ENCODE results near the gene TM4SF1.

TM4SF1 gene

DNA sequence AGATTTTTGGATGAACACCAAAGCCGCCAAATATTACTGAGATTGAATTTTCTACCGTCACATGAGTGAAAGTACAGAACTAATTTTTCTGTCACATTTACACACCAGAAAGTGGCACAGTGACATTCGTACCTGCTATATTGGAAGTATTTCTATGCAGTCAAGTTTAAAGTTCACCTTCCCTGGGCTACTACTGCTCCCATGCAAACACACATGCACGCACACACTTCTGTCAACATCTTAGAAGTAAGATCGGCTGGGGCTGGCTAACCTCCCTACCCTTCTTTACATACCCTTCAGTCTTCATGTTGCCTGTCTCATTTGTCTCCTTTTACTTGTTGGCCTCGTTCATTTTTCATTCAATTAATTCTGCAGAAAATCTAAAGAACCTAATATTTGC is 19.0 kb upstream of the TM4SF1 start:
- no peak overlapping the region for H3K4me3 ChIP-seq (ENCODE audit: low read length)
- TF ChIP-seq, protein P1, sequence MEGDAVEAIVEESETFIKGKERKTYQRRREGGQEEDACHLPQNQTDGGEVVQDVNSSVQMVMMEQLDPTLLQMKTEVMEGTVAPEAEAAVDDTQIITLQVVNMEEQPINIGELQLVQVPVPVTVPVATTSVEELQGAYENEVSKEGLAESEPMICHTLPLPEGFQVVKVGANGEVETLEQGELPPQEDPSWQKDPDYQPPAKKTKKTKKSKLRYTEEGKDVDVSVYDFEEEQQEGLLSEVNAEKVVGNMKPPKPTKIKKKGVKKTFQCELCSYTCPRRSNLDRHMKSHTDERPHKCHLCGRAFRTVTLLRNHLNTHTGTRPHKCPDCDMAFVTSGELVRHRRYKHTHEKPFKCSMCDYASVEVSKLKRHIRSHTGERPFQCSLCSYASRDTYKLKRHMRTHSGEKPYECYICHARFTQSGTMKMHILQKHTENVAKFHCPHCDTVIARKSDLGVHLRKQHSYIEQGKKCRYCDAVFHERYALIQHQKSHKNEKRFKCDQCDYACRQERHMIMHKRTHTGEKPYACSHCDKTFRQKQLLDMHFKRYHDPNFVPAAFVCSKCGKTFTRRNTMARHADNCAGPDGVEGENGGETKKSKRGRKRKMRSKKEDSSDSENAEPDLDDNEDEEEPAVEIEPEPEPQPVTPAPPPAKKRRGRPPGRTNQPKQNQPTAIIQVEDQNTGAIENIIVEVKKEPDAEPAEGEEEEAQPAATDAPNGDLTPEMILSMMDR (IDR thresholded peaks at IDR 0.05; ENCODE audit: insufficient read depth, low read depth, low read length, missing control alignments): no peak
- DNase-seq (ENCODE audit: low read depth): no peak

GRCh38 chr3:149395107-149396089 is 17.9 kb upstream of the TM4SF1 start:
- no peak overlapping the region for H3K4me3 ChIP-seq (ENCODE audit: low read length)
- peak; percentile 59 for DNase-seq (ENCODE audit: low read depth)
- TF ChIP-seq, protein P1 (IDR thresholded peaks at IDR 0.05; ENCODE audit: insufficient read depth, low read depth, low read length, missing control alignments): no peak

DNA sequence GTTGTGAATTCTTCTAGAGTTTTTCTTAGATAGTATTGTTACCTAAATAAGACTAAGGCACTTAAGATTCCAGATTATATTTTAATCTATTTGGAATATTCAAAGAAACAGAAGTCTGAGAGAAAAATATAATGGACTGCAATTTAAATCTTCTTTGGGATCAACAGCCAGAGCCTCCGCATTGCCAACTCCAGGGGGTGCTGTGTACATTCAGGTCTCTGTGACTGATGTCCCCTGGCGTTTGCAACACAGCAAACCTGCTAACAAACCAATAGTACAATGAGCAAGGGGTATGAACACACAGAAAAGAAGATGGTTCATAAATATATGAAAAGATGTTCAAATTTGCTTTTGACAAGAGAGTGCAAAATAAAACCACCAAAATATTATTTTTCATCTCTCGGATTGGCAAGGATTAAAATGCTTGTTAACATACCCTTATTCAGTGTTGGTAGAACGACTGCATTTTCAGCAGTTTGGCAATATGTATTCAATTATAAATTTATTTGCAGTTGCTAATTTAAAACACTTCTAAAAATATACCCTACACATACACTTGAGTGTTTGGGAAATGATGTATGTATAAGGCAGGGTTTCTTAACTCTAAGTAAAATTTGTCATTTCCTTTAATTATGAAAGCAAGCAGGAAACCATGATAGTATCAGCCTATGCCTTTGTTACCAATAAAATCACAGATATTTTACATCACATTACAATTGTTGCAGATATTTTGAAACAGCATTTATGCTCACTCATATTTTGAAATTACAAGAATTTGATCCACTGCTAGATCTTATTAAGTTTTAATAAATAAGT is 16.1 kb upstream of the TM4SF1 start:
- peak; percentile 86 for DNase-seq (ENCODE audit: low read depth)
- TF ChIP-seq, protein P1 (IDR thresholded peaks at IDR 0.05; ENCODE audit: insufficient read depth, low read depth, low read length, missing control alignments): peak; percentile 99
- no peak overlapping the region for H3K4me3 ChIP-seq (ENCODE audit: low read length)

- DNase-seq (ENCODE audit: low read depth): no peak
- H3K4me3 ChIP-seq (ENCODE audit: low read length): no peak overlapping the region
- TF ChIP-seq, protein P1 (IDR thresholded peaks at IDR 0.05; ENCODE audit: insufficient read depth, low read depth, low read length, missing control alignments): no peak
These were observed 14.5 kb upstream of the TM4SF1 start for GRCh38 chr3:149391960-149392359.

DNA sequence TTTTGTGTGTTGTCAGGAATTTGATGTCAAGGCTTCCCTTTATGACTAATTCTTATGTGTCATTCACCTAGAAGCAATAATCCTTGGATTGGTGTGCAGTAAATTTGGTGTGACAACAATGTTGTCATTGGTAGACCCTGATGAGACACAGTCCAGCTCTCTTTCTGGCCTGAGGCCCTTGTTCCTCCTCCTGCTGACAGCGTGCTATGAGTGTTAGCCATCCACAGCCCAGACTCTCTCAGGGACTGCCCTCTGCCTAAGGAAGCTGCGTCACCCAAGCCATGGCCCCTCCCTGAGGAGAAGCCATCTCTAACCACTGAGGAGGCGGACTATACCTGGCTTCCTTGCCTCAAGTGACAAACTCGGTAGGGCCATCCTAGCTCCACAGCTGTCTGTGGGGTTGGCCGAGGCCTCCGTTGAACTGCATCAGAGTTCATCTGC is 13.3 kb upstream of the TM4SF1 start:
- H3K4me3 ChIP-seq (ENCODE audit: low read length): no peak overlapping the region
- DNase-seq (ENCODE audit: low read depth): peak; percentile 94
- TF ChIP-seq, protein P1 (IDR thresholded peaks at IDR 0.05; ENCODE audit: insufficient read depth, low read depth, low read length, missing control alignments): no peak

DNA sequence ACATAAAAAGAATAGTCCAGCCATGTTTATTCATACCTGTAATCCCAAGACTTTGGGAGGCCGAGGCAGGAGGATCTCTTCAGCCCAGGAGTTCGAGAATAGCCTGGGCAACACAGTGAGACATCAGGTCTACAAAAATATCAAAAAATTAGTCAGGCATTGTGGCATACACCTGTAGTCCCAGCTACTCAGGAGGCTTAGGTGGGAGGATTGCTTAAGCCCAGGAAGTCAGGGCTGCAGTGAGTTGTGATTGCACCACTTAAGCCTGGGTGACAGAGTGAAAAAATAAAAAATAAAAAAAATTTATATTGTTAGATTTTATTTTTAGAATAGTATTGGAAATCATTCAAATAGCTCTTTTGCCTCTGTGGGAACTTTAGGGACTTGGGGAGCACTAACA is 12.8 kb upstream of the TM4SF1 start:
- peak; percentile 71 for DNase-seq (ENCODE audit: low read depth)
- TF ChIP-seq, protein P1 (IDR thresholded peaks at IDR 0.05; ENCODE audit: insufficient read depth, low read depth, low read length, missing control alignments): no peak
- H3K4me3 ChIP-seq (ENCODE audit: low read length): no peak overlapping the region

All from epithelial cell of esophagus (primary cell).